ENCODE measurements around the gene CCDC61.

CCDC61 gene

GRCh38 chr19:46065486-46066071, 70.3 kb downstream of the CCDC61 start:
- H3K4me3 ChIP-seq (ENCODE audit: low read length): no peak overlapping the region
- no peak for TF ChIP-seq ZNF274 (IDR thresholded peaks at IDR 0.05; ENCODE audit: low read depth, low read length)

GRCh38 chr19:46066471-46066870, 71.2 kb downstream of the CCDC61 start:
- TF ChIP-seq ZNF274 (IDR thresholded peaks at IDR 0.05; ENCODE audit: low read depth, low read length): no peak
- no peak overlapping the region for H3K4me3 ChIP-seq (ENCODE audit: low read length)

DNA sequence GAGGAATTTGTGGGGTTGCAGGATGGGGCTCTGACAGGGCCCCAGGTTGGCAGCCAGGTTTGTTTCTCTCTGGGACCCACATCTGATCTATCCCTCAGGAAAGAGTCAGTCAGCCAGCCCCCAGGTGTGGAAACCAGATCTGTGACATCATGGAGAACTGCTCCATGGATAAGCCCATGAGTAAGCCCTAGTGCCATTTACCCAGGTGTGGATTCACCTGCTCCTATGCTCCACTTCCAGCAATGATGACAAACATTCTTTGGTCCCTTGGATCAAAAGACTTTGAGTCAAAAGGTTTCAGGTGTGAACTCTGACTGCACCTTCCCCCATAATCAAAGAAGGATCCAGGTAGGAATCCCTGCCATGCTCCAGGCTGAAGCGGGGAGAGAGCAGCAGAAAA, 72.4 kb downstream of the CCDC61 start:
- H3K4me3 ChIP-seq (ENCODE audit: low read length): no peak overlapping the region
- no peak for TF ChIP-seq ZNF274 (IDR thresholded peaks at IDR 0.05; ENCODE audit: low read depth, low read length)

All from GM08714 (cell line).